Dermis blood vessel endothelial cell (primary cell): Measurements from ENCODE around the gene SLC39A9. TPM values are rescaled to one million over a fixed set of nuclear protein-coding genes. Genes with fewer than 3 reads are reported as not detected.
"Not testable (repeated sequence)": the region's sequence is repeated elsewhere in the genome, so short reads cannot be mapped to it uniquely, and the experiment has no call there.

Experiments
- DNase-seq: peaks from one replicate; pipeline ENCODE4 v3.0.0; 2010
- total RNA-seq: library from RNA; depleted of rRNA; stranded (reverse); fragments of >200 nt; gene quantifications from 2 replicates; pipeline ENCODE4 v1.2.3, GENCODE V29; 2014

The SLC39A9 gene
- total RNA-seq, 1 donor from 2014 or later, result 156 TPM

DNA sequence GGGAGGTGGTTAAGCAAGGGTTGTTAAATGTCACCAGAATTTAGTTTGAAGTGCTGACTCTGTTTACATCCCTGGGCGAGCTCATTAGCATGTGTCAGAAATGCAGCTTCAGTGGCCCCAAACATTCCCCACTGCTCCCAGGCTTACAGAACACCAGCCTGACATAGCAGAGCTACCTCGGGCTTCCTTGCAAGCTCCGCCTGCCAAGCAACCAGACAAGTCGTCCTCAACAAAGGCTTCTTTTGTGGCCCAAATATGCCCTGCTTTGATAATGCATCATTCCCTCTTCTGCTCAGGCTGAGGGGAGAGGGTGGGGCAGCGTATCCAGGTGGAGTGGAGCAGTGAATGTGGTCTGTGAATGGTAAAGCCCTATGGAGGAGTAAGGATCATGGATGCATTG is 28.4 kb upstream of the SLC39A9 start:
- DNase-seq, result no peak

DNA sequence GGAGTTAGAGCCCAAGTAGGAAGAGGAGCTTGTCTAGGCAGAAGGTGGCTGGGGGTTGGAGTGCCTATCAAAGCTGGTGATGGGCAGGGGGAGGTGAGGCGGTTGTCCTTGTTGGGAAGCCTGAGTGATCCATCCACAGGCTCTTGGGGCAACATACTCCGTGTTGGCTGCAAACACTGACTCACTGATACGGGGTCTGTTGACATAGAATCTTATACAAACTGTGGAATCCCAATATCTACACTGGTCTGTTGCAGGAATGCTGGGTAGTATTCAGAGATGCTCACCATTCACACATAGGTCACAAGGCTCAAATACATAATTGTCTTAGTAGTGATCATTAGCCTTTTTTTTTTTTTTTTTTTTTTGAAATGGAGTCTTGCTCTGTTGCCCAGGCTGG is 26.3 kb upstream of the SLC39A9 start:
- DNase-seq, result no peak

DNA sequence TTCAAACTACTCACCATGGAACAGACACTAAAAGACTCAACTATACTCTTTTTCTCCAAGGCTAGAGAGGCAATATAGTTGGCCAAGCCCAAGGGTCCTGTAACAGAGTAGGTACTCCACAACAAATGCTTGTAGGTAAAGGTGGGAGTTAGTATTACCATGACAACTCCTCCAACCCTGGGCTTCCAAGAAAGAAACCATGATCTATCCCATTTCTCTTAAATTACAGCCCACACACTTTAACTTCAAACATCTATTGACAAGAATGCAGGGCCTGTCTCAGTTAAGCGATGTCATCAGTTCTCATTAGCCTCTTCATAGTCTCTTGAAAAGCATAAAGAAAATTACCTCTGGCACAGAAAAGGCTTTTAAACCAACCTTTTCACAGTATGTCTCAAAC is 25.4 kb upstream of the SLC39A9 start:
- no peak for DNase-seq

DNA sequence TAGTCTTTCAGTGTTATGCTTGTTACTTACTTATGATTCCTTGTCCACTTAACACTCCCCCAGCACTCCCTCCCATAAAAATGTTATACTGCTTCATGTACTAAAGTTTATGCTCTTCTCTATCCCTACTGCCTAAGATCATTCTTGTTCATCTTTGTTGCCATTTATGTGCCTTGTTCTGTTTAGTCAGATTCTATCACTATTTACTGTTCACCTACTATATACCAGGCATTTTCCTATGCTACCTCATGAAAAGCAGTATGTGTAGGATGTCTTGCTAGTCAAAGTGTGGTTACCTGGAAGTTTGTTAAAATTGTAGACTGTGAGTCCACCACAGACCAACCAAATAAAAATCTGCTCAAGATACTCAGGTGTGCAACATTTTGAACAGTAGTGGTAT is 24.3 kb upstream of the SLC39A9 start:
- DNase-seq, result no peak

- no peak for DNase-seq
Observed at GRCh38 chr14:69375182-69375581, 23.3 kb upstream of the SLC39A9 start.

DNA sequence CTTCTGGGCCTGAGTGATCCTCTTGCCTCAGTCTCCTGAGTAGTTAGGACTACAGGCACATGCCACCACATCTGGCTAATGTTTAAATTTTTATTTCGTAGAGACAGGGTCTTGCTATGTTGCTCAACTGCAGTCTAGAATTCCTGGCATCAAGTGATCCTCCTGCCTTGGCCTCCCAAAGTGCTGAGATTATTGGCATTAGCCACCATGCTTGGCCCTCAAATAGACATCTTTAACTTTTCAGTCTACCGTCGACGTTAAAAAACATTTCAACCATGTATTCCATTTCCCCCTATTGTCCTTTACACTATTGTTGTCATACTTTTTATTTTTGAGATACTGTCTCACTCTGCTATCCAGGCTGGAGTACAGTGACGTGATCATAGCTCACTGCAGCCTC is 22.8 kb upstream of the SLC39A9 start:
- DNase-seq, result no peak

DNA sequence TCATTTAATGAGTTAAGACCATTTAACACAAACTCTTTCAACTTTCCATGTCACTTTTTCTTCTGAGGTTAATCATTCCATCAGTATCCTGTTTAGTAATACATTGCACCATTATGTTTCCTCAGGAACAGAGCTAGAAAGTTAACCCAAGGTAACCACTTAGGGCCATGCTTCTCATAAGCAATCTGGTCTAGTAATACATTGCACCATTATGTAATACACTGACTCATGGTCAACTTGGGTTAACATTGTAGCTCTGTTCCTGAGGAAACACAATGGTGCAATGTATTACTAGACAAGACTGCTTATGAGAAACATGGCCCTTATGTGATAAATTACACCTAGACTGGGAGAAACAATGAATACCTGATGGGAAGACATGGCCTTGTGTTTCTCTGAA is 22.1 kb upstream of the SLC39A9 start:
- no peak for DNase-seq

GRCh38 chr14:69378274-69378673 is 20.2 kb upstream of the SLC39A9 start:
- DNase-seq, result no peak

GRCh38 chr14:69387311-69387710 is 11.2 kb upstream of the SLC39A9 start:
- no peak for DNase-seq

DNA sequence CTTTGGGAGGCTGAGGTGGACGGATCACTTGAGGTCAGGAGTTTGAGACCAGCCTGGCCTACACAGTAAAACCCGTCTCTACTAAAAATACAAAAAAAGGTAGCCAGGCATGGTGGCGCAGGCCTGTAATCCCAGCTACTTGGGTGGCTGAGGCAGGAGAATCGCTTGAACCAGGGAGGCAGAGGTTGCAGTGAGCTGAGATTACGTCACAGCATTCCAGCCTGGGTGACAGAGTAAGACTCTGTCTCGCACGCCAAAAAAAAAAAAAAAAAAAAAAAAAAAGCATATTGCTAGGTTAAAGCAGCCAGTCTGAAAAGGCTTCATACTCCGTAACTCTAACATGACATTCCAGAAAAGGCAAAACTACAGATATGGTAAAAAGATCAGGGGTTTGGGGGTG is 7.1 kb upstream of the SLC39A9 start:
- not testable (repeated sequence) for DNase-seq

DNA sequence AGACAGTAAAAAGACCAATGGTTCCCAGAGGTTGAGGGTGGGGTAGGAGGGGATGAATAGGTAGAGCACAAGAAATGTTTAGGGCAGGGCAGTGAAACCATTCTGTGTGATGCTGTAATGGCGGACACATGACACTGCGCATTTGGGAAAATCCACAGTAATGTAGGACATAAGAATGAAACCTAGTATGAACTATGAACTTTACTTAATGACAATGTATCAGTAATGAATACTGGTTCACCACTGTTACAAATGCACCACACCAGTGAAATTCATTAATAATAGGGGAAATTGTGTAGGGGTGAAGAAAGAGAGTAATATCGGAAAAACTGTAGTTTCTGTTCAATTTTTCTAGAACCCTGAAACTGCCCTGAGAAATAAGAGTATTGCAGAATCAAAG is 6.0 kb upstream of the SLC39A9 start:
- no peak for DNase-seq

DNA sequence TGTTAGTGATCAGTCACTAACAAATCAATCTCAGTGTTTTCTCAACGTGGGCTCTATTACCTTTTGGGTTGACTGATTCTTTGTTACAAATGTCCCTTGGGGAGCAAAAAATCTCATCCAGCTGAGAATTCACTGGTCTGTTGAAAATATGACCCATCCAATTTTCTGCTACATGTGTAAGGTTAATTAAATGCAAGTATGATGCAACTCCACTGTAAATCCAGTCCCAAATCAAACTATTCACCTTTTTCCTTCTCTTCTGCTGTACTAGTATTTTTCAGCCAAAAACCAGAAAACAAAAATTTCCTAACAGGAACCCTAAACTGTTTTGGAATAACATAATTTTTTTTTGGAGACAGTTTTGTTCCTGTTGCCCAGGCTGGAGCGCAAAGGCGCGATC is 2.6 kb upstream of the SLC39A9 start:
- no peak for DNase-seq

GRCh38 chr14:69398818-69399210 is 322 bp downstream of the SLC39A9 start:
- DNase-seq, result no peak

- DNase-seq, result no peak
Observed at GRCh38 chr14:69399750-69400149, 1.3 kb downstream of the SLC39A9 start.

GRCh38 chr14:69400154-69400553 is 1.7 kb downstream of the SLC39A9 start:
- no peak for DNase-seq

DNA sequence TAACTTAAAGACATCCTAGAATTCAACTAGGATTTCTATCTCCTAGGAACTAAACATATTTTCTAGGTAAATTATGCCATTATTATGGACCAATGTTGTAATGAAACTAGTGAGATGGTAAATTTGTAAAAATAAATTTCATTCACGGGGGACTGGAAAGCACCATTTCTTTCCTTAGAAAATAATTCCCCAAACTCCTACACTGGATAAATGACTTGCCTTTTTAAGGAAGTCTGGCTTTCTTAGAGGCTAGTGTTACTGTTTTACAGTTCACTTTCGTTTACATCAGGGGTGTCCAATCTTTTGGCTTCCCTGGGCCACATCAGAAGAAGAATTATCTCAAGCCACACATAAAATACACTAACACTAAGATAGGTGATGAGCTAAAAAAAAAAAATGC is 3.3 kb downstream of the SLC39A9 start:
- DNase-seq, result no peak

- no peak for DNase-seq
Observed at GRCh38 chr14:69404478-69404877, 6.0 kb downstream of the SLC39A9 start.

DNA sequence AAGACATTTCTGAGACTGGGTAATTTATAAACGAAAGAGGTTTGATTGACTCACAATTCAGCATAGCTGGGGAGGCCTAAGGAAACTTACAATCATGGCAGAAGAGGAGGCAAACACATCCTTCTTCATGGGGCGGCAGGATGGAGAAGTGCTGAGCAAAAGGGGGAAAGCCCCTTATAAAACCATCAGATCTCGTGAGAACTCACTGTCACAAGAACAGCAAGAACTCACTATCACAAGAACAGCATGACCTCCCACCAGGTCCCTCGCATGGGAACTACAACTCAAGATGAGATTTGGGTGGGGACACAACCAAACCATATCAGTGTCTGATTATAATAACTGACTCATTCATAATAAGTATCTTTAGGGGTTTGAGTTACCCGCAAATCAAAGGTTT is 6.4 kb downstream of the SLC39A9 start:
- no peak for DNase-seq

- DNase-seq, result no peak
Observed at GRCh38 chr14:69405762-69406161, 7.3 kb downstream of the SLC39A9 start.

- no peak for DNase-seq
Observed at GRCh38 chr14:69408331-69408960, 10.0 kb downstream of the SLC39A9 start.

GRCh38 chr14:69413483-69413882 is 15.0 kb downstream of the SLC39A9 start:
- DNase-seq, result no peak

GRCh38 chr14:69416087-69416486 is 17.6 kb downstream of the SLC39A9 start:
- DNase-seq, result not testable (repeated sequence)

GRCh38 chr14:69423279-69423678 is 24.8 kb downstream of the SLC39A9 start:
- no peak for DNase-seq

- no peak for DNase-seq
Observed at GRCh38 chr14:69424149-69424923, 25.8 kb downstream of the SLC39A9 start.

- DNase-seq, result no peak
Observed at GRCh38 chr14:69427596-69427995, 29.1 kb downstream of the SLC39A9 start.
